ENCODE results near the gene PKN1.
A peak's percentile ranks its signal among the peaks of the same experiment; 100 is the strongest.

Gene PKN1

GRCh38 chr19:14419106-14419813 is 13.8 kb upstream of the PKN1 start, which contains the start of gene DDX39A:
Gene DDX39A, minus strand, starts transcription at chr19:14419341. Its CDS starts 6,121 bp downstream, at chr19:14413220.
- peaks cover 41% of the 10 kb centered on the region for H3K4me1 Mint-ChIP-seq
- no peak for TF ChIP-seq CTCF (IDR thresholded peaks at IDR 0.05)
- peak within 1 kb of the TSS; percentile 96 for H3K27ac Mint-ChIP-seq
- H3K4me3 Mint-ChIP-seq = peak within 1 kb of the TSS; percentile 92
- H3K9me3 Mint-ChIP-seq = peaks cover 11% of the 10 kb centered on the region
- H3K36me3 Mint-ChIP-seq (ENCODE audit: low read depth) = peaks cover 22% of the 10 kb centered on the region
- H3K27me3 Mint-ChIP-seq (ENCODE audit: low read depth, poor library complexity) = no peaks in the 10 kb centered on the region
- DNase-seq = peak; percentile 91

- Mint-ChIP-seq H3K4me3 (no peak overlapping the region), H3K9me3 (peaks cover 4% of the 10 kb centered on the region), H3K27me3 (ENCODE audit: low read depth, poor library complexity) (peaks cover 29% of the 10 kb centered on the region), H3K4me1 (peaks cover 10% of the 10 kb centered on the region), H3K27ac (peak overlapping the region; percentile 67), H3K36me3 (ENCODE audit: low read depth) (no peaks in the 10 kb centered on the region)
- DNase-seq = no peak
- TF ChIP-seq CTCF (IDR thresholded peaks at IDR 0.05) = no peak
Measured at GRCh38 chr19:14425696-14426138, 7.4 kb upstream of the PKN1 start.

GRCh38 chr19:14427461-14427860 is 5.6 kb upstream of the PKN1 start:
- H3K4me3 Mint-ChIP-seq = no peak overlapping the region
- peaks cover 46% of the 10 kb centered on the region for H3K27me3 Mint-ChIP-seq (ENCODE audit: low read depth, poor library complexity)
- no peaks in the 10 kb centered on the region for H3K36me3 Mint-ChIP-seq (ENCODE audit: low read depth)
- DNase-seq = no peak
- H3K9me3 Mint-ChIP-seq = peaks cover 4% of the 10 kb centered on the region
- no peak for TF ChIP-seq CTCF (IDR thresholded peaks at IDR 0.05)
- H3K4me1 Mint-ChIP-seq = peaks cover 15% of the 10 kb centered on the region
- H3K27ac Mint-ChIP-seq = no peak overlapping the region

- H3K36me3 Mint-ChIP-seq (ENCODE audit: low read depth) = no peaks in the 10 kb centered on the region
Measured at GRCh38 chr19:14428882-14429416, 4.2 kb upstream of the PKN1 start.

GRCh38 chr19:14430712-14431111 is 2.4 kb upstream of the PKN1 start:
- peaks cover 31% of the 10 kb centered on the region for H3K4me1 Mint-ChIP-seq
- no peak for DNase-seq
- H3K27me3 Mint-ChIP-seq (ENCODE audit: low read depth, poor library complexity) = peaks cover 48% of the 10 kb centered on the region
- H3K36me3 Mint-ChIP-seq (ENCODE audit: low read depth) = no peaks in the 10 kb centered on the region
- H3K27ac Mint-ChIP-seq = peak overlapping the region; percentile 20
- H3K9me3 Mint-ChIP-seq = peaks cover 2% of the 10 kb centered on the region
- H3K4me3 Mint-ChIP-seq = peak overlapping the region; percentile 65
- TF ChIP-seq CTCF (IDR thresholded peaks at IDR 0.05) = no peak

More at GRCh38 chr19:14428882-14429416, 4.2 kb upstream of the PKN1 start:
- peaks cover 4% of the 10 kb centered on the region for H3K9me3 Mint-ChIP-seq
- peaks cover 48% of the 10 kb centered on the region for H3K27me3 Mint-ChIP-seq (ENCODE audit: low read depth, poor library complexity)
- peaks cover 18% of the 10 kb centered on the region for H3K4me1 Mint-ChIP-seq
- H3K27ac Mint-ChIP-seq = no peak overlapping the region
- H3K4me3 Mint-ChIP-seq = no peak overlapping the region
- TF ChIP-seq CTCF (IDR thresholded peaks at IDR 0.05) = no peak
- DNase-seq = no peak
